ENCODE results near the gene MORF4L1. TPM values are rescaled to one million over a fixed set of nuclear protein-coding genes. Genes with fewer than 3 reads are reported as not detected.
A peak's percentile ranks its signal among the peaks of the same experiment; 100 is the strongest.
"Not testable (repeated sequence)": the region's sequence is repeated elsewhere in the genome, so short reads cannot be mapped to it uniquely, and the experiment has no call there.

The MORF4L1 gene
- polyA plus RNA-seq, 4 donors: 719 to 838 (median 801) TPM

DNA sequence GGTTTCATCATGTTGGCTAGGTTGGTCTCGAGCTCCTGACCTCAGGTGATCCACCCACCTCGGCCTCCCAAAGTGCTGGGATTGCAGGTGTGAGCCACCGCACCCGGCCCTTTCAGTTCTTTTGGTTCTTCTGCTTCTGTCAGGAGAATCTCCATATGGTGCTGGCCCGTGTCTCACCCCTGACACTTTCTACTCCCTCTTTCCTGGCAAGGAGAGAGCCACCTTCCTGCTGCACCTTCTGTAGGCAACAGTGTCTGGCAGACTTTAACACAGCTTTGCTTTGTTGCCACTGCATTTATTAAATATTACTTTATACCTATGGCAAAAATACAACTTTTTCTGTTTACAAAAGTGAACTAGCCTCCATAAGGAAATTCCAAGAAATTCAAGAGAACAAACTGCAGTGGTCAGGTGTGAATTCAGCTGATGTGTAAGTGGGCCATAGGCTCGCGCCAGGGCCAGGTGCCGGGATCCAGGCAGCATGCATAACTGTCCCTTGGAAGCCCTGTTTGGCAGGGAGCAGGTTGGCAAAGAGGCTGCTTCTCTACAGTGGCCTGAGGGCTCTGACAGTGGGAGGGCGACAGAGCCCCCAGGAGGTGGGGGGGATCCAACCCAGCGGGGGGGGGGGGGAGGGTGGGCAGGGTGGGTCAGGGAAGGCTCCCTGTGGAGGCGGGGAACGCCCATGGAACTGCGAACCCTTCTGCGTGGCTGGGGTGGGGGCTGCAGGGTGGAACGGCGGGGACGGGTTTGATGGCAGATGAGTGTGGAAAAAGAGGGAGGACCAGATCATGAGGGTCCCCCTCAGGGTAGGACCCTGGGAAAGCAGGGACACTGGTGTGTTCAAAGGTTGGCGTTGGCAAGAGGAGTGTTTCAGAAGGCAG is 51.0 kb downstream of the MORF4L1 start:
- no peak for DNase-seq (ENCODE audit: low read depth in 4 of 4, low spot score in 3 of 4)

DNA sequence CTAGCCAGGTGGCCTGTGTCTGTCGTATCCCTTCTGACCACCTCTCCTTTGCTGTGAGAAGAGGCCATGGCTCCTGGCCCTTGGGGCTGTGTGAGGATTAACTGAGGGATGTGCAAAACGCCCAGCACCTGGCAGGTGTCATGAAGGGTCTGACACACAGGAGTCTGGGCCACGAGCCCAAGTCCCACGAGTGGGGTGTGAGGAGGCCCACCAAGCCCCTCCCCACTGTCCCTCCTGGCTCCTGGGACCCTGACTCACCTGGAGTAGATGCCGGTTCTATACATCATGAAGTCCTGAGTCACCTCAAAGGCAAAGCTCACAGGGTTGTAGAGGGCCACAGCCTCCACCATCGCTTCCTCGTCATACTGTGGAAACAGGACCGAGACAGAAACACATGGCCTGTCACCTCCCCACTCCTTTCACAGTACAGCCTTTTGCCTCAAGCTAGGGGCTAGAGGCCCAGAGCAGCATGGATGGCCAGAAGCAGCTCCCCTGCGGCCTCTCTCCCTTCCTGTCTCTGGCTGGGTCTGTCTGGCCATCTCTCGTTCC is 52.5 kb downstream of the MORF4L1 start:
- DNase-seq (ENCODE audit: low read depth in 4 of 4, low spot score in 3 of 4): no peak

DNA sequence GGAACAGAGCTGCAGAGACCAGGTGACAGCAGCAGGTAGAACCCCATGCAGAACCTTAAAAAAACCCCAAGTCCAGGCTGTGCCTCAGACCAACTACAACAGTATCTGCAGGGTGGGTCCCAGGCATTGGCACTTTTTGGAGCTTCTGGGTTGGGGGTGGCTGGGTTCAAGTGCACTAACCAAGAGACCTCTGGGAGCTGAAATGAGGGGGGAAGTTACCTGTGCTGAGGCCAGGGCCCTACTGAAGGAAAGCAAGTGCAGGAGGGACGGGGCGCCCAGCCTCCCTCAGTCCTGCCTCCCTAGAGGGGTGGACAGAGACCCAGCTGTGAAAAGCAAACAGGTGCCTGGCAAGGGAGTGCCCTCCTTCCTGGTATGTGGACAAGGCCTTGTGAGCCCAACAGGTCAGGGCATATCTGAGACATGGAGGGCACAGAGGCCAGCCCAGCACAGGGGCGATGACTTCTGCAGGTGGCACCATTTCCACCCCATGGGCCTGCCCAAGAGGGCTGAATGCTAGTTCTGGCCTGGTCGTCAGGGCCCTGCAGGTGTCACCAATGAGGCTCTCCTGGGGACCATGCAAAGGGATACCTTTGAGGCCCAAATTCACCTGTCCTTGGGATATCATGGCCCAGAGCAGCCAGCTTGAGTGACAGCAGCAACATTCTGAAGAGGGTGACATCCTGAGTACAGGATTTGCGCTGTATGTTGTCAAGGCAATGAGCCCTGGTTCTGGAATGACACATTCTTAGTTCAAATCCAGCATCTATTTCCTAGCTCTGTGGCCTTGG is 53.5 kb downstream of the MORF4L1 start:
- no peak for DNase-seq (ENCODE audit: low read depth in 4 of 4, low spot score in 3 of 4)

DNA sequence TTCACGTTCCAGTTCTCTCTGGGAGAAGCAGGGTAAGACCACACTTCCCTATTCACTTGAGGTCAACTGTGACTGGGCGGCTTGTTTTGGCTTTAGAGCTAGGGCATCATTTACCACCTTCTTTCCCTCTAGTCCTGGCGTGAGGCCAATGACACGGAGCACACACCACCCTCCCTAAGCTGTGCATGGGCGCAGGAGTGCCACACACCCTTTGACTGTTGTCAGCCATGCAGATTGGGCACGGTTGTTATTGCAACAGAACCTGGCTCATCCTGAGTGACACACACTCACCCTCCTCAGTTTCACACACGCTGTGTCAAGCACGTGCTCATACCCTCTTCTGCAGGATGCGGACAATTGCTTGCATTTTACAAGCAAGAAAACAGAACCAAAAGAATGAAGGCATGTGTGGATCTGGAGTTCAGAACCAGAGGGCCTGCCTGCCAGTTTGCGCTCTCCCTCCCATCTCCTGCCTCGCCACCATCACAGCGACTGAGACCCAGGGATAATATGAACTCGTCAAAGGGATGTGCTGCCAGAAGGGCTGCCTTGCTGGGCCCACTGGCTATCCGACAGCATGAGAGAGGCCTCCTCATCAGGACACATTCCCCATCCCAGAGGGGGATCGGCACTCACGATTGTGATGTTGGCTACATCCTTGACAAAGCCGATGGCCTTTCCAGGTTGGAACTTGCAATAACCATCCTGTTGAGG is 54.5 kb downstream of the MORF4L1 start:
- no peak for DNase-seq (ENCODE audit: low read depth in 4 of 4, low spot score in 3 of 4)

DNA sequence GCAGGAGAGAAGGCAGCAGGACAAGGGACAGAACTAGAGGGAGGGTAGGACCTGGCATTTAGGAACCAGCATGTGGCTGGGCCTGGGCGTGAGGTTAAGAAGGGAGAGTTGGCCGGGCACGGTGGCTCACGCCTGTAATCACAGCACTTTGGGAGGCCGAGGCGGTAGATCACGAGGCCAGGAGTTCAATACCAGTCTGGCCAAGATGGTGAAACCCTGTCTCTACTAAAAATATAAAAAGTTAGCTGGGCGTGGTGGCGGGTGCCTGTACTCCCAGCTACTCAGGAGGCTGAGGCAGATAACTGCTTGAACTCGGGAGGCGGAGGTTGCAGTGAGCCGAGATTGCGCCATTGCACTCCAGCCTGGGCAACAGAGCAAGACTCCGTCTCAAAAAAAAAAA is 55.5 kb downstream of the MORF4L1 start:
- DNase-seq (ENCODE audit: low read depth in 4 of 4, low spot score in 3 of 4): not testable (repeated sequence)

DNA sequence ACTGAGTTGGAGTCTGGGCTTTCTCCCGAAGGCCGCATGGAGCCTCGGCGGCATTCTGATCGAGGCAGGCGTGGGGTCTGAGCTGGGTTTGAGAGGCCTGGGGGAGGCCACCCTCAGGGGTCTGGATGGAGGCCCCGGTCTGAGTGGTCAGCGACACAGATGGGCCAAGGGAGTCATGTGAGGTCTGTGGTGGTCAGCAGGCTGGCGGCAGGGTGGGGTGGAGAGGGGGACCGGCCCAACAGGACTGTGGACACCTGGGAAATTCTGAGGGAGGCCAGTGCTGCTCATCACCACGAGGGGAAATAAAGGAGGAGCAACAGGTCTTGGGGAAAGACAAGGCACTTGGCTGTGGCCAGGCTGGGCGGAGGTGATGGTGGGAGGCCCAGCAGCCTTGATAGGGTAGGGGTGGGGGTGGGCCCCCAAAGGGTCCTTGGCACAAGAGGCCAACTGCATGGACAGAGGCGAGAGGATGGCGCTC is 56.0 kb downstream of the MORF4L1 start:
- DNase-seq (ENCODE audit: low read depth in 4 of 4, low spot score in 3 of 4): no peak

DNA sequence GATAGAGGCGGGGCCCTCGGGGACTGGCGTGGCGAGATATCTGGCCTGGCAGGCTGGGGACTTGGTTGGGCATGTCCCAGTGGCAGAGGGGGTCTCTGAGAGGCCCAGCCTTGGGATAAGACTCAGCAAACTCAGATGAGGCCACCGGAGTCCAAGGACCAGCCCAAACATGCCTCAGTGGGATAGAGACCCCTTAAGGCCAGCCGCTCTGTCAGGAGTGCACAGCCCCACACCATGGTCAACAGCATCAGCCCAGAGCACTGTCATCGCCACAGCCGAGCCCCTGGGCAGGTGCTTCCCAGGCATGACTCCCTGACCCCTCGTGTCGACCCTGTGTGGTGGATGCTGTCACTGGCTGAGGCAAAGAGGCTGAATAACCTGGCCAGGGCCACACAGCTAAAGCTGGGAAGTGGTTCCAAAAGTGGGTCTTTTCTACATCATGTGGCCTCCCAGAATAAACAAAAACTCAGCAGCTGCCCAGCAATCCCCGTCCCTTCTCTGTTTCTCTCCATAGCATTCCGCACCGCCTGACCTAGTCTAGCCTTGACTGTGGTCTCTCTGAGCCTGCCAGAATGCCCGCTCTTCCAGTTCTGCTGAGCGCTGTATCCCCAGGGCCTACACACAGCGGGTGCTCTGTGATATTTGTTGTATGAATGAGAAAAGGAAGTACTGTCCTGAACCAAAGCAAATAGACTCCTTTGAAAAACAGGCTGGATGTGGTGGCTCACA is 57.0 kb downstream of the MORF4L1 start:
- no peak for DNase-seq (ENCODE audit: low read depth in 4 of 4, low spot score in 3 of 4)

DNA sequence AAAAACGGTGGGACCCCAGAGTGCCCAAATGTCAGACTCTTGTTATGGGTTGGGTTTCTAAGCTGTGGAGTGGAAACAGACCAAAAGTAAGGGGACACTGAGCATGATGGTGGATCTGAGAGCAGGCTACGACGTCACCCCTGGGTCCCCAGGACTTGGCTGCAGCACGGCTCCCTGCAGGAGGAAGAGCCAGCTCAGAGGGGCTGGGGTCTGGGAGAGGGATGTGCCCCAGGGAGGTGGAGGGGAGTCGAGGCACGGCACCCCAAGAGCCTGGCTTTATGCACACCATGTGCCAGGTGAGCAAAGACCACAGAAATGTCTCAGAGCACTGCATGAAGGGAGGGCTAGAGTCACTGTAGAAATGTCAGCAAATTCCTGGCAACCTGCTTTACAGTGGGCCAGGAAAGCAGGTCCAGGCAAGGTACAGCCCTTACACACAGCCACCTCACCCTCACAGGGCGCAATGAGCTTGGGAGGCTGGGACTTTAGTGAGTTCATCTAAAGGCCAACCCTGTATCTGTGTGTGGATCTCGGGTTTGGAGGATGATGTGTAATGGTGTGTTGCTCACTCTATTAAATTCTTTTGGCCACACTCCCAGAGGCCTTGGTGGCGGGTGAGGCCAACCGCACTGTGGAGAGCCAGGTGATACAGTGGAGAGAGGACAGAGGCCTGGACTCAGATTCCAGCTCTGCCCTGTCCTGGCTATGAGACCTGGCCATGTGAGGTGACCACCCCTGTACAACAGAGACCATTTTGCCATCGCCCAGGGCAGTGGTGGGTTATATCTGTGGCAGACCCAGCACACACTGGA is 58.1 kb downstream of the MORF4L1 start:
- no peak for DNase-seq (ENCODE audit: low read depth in 4 of 4, low spot score in 3 of 4)

DNA sequence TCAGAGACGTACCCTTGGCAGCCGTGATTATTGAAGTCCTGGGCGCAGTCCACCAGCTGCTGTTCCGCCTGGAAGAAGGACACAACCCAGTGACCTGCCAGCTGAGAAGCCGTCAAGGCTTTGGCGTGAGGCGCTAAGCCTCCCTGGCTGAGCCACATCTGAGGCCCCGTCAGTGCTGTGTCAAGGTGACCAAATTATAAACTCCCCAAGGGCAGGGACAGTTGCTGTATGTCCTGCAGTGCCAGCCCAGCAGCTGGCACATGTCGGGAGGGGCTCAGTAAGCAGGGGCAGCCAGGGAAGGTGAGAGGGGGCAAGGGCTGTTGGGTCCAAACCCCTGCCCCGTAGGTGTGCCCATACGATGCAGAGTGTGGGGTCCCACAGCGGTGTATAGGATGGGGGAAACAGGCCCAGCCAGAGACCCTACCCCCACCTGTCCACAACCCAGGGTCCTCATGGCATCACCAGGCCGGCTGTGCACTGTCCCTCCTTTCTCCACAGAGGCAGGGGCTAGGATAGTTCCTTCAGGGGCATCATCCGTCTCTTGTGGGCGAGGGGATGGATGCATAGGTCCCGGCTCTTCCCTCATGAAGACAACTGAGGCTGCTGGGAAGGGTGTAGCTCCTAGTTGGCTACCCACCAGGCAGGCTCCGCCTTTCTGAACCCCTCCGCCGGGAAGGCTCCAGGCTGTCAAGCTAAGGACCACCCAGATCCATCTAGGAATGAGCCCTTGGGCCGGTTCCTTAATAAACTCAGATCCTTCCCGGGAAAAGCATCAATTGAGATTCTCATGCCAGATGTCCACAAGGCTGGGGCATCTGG is 59.0 kb downstream of the MORF4L1 start:
- no peak for DNase-seq (ENCODE audit: low read depth in 4 of 4, low spot score in 3 of 4)

DNA sequence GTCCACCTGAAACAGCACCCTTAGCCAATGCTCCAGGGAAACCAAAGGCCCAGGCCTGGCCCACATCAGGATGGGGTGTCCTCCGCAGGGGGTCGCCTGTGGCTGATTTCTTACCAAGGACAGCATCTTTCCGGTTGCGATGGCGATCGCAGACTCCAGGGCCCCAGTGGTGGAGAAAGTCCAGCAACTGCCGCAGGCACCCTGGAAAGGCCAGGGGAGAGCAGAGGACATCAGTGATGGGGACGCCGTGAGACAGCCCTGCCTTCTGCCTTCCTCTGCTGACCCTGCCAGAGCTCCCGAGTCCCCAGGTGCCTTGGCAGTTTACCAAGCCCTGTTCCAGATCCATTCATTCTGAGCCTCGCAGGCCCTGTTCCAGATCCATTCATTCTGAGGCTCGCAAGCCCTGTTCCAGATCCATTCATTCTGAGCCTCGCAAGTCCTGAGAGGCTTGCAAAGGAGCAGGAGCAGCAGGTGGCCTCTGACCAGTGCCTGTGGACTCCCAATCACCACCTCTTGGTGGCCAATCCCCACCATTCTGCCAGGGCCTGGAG is 59.6 kb downstream of the MORF4L1 start:
- DNase-seq (ENCODE audit: low read depth in 4 of 4, low spot score in 3 of 4): no peak

DNA sequence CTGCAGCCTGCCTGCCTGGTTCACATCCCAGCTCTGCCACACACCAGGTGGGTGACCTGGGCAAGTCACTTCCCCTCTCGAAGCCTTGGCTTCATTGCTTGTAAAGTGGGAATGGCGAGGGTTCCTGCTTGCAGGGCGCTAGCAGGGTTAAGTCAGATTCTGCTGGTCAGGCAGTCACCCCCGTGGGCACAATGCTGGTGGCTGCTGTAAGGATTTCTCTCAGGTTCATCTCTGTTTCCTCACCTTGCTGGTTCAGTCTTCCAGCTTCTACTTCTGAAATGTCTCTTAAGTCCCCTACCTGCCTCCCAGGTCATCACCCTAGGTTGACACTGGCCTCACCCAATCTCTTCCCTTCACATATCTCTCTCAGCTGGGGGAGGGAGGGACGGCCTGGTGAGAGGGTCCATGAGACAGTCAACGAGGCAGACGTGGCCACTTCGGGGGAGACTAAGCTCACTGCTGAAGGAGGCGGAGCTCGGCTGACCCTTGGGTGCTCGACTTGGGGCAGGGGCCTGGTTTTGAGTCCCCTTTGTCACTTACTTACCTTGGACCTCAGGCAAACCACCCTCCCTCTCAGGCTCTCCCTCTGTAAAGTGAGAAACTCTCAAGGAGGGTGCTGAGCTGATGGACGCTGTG is 60.6 kb downstream of the MORF4L1 start:
- no peak for DNase-seq (ENCODE audit: low read depth in 4 of 4, low spot score in 3 of 4)

DNA sequence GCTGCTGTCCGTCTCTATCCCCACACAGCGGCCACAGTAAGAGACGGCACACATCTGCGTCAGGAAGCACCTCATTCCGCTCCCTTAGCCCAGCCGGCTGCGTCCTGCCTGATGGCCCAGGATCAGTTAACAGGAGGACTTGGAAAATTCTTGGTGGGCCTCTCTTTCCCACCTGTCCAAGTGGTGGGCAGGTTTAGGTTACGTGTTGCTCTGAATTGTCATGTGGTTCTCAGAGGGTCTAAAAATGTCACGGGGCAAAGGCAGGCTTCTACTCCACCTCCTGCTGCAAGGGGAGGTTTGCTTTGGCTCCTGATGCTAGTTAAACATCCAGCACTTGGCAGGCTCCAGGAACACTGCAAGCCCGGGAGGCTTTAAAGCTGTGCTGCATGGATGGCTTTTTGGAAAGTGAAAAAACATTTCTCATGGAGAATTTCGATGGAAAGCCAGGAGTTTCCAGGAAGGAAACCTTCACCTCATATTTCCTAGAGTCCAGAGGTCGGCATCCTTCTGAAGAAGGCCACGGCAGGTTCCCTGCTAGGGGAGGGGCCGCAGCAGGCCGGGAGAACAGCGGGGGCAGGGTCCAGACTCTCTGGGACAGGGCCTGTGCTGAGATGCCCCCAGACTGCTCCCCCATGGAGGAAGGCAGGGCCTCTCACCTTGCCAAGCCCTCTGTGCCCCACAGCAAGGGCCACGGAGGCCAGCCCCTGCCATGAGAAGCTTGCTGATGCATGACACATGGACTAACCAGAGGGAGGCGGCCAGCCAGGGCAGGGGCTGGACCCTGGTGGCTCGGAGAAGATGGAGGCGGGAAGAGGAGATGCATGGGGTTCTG is 61.3 kb downstream of the MORF4L1 start:
- peak in 1 of 4 donors; percentile 38 for DNase-seq (ENCODE audit: low read depth in 4 of 4, low spot score in 3 of 4)

DNA sequence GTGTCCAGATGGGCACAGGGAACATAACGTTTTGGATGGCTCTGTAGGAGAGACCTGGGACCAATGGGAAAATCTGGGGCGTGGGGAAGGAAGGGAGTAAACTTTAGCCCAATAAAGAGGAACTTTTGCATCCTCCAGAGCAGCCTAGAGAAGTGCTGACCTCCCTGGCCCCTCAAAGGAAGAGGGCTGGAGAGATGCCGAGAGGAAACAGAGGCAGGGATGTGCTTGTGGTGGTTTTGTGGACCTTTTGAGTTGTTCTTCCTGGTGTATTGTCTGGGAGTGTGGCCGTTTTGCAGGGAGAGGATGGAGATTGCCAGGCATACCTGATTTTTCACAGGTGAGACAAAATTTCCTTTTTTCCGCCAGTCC is 61.9 kb downstream of the MORF4L1 start:
- no peak for DNase-seq (ENCODE audit: low read depth in 4 of 4, low spot score in 3 of 4)

DNA sequence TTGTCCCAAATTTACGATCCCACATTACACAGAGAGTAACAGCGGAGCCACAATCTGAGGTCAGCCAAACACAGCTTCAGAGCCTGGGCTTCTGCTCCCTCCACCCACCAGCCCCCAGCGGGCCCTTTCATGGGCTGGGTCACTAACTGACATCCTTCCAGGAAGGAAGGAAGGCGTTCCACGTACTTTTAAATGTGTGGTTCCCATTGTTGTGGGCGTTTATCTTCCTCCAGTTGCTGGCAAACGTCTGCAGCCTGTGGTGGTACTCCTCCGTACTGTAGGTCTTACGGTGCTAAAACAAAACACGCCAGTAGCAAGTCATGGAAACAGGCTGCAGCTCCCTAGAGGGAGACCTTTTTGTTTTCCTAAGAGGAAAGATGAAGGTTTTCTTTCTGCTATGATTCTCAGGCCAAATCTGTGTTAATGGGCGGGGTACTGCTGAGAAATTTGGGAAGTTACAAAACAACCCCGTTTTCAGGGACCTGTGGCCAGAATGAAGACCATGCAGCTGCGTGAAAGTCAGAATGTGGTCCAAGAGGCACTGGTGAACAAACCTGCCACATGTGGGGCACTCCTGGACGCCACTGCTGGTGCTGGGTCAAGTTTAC is 64.5 kb downstream of the MORF4L1 start:
- DNase-seq (ENCODE audit: low read depth in 4 of 4, low spot score in 3 of 4): no peak

DNA sequence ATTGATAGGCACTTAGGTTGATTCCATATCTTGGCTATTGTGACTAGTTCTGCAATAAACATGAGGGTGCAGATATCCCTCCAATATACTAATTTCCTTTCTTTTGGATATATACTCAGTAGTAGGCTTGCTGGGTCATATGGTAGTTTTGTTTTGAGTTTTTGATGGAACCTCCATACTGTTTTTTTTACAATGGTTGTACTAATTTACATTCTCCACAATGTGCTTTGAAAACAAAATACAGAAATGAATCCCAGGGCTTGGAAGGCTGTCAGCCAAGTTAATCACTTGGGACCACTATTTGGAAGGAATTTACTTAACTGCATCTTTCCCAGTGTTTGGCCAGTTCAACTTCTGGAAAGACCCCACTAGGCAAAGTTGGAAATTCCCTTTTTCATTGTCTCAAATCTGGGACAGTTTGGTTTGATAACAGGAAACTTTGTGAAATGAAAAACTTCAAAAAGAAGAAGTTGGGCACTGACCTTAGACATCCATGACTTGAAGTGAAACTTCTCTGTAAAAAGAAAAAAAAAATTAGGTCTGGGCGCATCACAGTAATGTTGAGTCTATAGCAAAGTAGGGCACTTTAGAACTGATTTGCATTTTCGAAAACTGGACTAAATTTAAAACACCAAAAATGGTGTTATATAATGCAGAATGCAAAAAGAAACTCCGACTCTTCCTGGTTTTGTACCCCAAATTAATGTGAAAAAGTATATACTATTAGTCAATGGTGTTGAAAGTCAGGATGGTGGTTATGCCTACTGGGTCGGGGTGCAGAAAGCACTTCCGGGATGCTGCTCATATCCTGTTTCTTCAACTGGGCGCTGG is 66.2 kb downstream of the MORF4L1 start:
- DNase-seq (ENCODE audit: low read depth in 4 of 4, low spot score in 3 of 4): no peak

Data from right renal pelvis (tissue), 4 donors.